Measurements from ENCODE around the gene JMJD8.

JMJD8 gene

DNA sequence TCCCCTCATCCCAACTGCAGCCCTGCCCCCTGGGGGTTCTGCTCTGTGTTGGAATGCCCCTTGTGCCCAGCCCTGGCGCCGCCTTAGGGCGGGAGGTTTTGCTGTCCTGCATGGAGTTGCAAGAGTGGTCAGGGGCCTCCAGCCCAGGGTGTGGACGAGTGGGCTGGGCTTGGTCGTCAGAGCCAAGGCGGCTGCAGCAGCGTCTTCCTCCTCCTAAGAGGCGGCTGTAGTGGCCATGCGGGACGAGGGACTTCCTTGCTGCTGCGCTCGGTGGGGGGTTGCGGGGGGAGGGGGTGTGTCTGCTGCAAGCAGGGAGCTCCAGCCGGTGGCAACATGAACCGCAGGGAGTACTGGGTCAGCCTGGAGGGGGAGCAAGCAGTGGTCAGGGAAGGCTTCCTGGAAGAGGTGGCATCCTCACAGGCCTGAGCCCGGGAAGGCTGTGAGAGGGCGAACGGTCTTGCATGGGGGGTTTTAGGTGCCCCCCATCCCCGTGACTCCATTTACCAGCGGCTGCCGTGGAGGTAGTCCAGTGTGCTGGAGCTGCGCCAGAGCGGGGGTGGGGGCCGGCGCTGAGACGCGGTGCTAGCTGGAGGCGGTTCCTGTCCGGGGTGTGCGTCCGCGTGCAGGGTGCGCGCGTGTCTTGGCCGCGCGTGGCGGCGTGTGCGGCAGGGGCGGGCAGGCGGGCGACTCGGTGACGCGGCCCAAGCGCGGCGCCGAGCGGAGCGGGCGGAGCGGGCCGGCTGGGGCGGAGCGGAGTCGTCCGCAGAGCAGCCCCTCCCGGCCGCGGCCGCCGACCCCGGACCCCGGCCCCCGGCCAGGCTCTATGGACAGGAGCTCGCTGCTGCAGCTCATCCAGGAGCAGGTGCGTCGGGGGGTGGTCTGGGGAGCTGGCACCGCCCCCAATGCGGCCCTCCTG lies 8.9 kb downstream of the JMJD8 start, which contains the start of gene RHBDL1:
Gene RHBDL1, plus strand, starts transcription at position 704 of the 916 bp plus-strand sequence. Its CDS starts 120 bp downstream, at position 824.
- DNase-seq, result no peak

GRCh38 chr16:674214-674881 lies 9.8 kb downstream of the JMJD8 start:
- DNase-seq, result no peak

DNA sequence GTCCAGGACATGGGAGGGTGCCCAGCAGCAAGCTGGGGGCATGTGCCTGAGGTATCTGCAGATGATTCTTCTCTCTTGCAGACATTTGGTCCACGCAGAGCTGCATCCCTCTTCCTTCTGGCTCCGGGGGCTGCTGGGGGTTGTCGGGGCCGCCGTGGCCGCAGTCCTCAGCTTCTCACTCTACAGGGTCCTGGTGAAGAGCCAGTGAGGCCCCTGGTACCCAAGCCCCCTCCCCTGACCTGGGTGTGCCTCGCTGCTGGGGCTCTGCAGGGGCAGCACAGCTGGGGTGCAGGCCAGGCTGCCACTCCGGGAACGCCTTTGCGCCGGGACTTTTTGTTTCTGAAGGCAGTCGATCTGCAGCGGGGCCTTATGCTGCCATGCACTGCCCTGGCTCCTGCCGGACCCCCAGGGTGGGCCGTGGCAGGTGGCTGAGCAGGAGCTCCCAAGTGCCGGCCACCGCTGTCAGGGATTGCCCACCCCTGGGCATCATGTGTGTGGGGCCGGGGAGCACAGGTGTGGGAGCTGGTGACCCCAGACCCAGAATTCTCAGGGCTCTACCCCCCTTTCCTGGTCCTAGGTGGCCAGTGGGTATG lies 10.6 kb downstream of the JMJD8 start:
- no peak for DNase-seq

DNA sequence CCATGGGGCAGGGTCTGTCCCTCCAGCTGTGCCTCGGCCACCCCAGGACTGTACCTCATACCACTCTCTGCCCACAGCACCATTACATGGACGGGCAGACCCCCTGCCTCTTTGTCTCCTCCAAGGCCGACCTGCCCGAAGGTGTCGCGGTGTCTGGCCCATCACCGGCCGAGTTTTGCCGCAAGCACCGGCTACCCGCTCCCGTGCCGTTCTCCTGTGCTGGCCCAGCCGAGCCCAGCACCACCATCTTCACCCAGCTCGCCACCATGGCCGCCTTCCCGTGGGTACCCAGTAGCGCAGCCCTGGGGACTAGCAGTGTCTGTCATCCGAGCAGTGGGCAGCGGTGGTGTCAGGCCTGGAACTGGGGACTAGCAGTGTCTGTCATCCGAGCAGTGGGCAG lies 11.3 kb downstream of the JMJD8 start:
- no peak for DNase-seq

- no peak for DNase-seq
These were observed 11.8 kb downstream of the JMJD8 start for GRCh38 chr16:672371-672770.

DNA sequence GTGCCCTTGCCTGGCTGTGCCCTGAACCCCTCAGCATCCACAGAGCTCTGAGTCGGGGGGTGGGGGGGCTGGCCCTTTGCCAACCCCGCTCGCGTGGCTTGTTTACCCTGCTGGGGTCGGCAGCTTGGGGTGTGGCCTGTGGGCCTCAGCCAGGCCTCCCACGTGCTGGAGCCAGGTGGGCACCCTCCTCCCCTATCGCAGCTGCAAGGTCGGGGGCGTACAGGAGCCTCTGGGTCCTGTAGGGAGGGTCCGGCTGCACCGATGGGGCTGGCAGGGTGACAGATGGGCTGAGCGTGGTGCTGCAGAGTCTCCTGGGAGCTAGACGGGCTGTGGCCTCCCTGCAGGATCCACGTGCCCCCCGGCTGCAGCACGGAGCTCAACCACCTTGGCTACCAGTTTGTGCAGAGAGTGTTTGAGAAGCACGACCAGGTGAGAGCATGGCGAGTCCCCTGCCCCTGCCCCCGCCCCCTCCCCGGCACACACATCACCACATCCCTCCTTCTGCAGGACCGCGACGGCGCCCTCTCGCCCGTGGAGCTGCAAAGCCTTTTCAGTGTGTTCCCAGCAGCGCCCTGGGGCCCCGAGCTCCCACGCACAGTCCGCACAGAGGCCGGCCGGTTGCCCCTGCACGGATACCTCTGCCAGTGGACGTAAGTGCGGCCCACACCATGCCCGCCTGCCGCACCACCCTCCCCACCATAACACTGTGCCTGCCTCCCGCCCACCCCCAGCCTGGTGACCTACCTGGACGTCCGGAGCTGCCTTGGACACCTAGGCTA lies 12.6 kb downstream of the JMJD8 start:
- no peak for DNase-seq

GRCh38 chr16:670485-671352 lies 13.4 kb downstream of the JMJD8 start:
- DNase-seq, result no peak

DNA sequence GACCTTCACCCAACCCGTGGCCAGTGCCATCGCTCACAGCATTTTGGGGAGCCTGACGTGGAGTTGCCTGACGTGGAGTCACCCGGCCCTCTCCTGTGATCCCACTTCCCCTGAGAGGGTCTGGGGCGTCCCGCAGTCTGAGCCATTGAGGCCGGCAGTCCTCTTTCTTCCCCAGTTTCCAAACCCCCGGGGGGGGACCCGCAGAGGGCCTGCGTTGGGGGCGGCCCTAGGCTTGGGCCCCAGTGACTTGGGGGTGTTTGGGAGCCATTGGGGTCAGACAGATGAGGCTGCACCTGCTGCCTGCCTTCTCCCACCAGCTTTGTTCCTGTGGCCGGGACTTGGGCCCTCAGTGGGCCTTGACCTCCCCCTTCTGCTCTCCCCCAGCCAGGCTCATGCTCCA lies 14.5 kb downstream of the JMJD8 start:
- no peak for DNase-seq

DNA sequence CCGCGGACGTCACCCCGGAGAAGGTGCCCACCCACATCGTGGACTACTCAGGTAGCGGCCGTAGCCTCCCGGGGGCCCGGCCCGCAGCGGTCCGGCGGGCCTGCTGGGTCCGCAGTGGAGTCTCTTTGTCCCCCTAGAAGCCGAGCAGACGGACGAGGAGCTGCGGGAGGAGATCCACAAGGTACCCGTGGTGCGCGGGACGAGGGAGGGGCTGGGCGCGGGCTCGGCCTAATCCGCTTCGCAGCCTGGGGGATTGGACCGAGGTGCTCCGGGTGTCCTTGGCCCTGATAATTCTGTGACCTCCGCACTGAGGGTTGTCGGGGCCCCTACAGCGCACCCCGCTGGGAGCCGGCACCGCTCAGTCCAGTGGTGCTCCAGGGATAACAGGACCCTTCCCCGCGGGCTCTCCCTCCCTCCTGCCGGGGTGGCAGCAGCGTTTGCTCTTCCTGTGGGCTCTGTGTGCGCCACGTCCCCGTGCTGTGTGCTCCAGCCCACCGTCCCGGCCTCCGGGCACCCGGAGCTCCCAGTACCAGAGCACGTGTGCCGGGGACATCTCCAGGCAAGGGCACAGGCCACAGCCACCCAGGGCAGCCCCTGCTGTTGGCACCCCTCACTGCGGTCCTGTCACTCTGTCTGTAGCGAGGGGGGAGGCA lies 15.5 kb downstream of the JMJD8 start:
- no peak for DNase-seq

GRCh38 chr16:667780-668518 lies 16.2 kb downstream of the JMJD8 start, which contains the start of gene RHOT2:
TSS of gene RHOT2 (plus strand) at chr16:668132. CDS start at chr16:668200, 68 bp downstream.
- peak; percentile 68 to 92 for DNase-seq

DNA sequence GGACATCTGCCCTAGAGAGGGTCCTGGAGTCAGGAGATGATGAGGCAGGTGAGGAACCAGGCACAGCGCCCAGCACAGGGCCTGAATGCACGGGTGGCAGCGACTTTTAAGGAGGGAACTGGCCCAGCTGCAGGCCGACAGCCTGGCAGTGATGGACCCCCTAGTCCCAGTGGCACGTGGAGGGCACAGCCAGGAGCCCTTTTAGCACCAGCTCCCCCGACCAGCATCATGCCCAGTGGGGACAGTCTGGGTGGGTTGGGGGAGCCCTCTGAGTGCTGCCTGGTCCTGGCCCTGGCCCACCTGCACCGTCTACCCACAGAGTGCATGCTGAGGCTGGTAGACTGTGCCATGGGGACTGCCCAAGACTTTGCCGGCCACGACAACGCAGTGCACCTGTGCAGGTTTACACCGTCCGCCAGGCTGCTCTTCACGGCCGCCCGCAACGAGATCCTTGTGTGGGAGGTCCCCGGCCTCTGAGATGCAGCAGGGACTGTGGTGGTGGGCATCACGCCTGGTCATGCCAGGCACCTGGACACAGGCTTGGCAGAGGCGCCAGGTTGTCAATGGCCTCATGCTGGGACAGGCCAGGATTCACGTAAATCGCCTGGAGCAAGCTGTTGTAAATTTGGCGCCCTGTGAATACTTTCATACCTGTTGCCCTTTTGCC lies 16.9 kb downstream of the JMJD8 start:
- no peak for DNase-seq

DNA sequence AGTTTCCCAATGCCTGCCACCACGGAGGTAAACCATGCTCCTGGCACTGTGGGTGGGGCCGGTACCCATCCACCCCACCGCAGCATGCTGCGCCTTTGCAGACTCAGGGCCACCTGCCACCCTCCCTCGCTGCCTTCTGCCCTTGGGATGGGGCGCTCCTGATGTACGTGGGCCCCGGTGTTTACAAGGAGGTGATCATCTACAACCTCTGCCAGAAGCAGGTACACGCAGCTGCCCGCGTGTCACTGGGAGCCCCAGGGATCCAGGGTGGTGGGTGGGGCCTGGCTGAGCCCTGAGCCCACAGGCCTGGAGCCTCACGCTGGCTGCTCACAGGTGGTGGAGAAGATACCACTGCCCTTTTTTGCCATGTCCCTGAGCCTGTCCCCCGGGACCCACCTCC lies 17.6 kb downstream of the JMJD8 start:
- DNase-seq, result no peak

- DNase-seq, result no peak
These were observed 21.5 kb downstream of the JMJD8 start for GRCh38 chr16:662597-662996.

DNA sequence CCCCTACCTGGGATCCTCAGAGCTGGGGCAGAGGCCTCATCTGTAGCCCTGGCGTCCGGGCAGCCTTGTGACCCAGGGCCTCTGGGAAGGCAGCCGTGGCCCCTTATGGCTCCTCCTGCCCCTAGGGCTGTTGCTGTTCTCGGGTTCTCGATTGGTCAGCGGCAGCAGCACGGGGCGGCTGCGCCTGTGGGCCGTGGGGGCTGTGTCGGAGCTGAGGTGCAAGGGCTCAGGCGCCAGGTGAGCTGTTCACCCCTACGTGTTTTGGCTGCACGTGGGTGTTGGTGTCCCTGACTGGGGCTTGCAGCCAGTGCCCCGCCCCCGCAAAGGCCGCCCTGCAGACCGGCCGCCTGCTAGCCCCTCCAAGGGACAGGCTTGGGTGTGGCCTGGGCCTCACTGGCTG lies 22.0 kb downstream of the JMJD8 start:
- no peak for DNase-seq

GRCh38 chr16:661184-661821 lies 22.8 kb downstream of the JMJD8 start:
- DNase-seq, result no peak

GRCh38 chr16:660459-661183 lies 23.5 kb downstream of the JMJD8 start:
- peak; percentile 50 to 84 for DNase-seq

- no peak for DNase-seq
These were observed 24.0 kb downstream of the JMJD8 start for GRCh38 chr16:660132-660458.

GRCh38 chr16:659618-660017 lies 24.5 kb downstream of the JMJD8 start:
- DNase-seq, result no peak
